Measurements from ENCODE around the gene KLK8.

- TF ChIP-seq EMX1 (CRISPR knock-in tag; IDR thresholded peaks at IDR 0.05) (no peak), TEAD1 (CRISPR knock-in tag; IDR thresholded peaks at IDR 0.05) (no peak), CTCF (IDR thresholded peaks at IDR 0.05) (no peak), E2F5 (CRISPR knock-in tag; IDR thresholded peaks at IDR 0.05) (no peak), NR3C1 (CRISPR knock-in tag; conservative IDR thresholded peaks at IDR 0.05; ENCODE audit: low read depth) (no peak), CREM (CRISPR knock-in tag; IDR thresholded peaks at IDR 0.05) (no peak), ZNF512 (CRISPR knock-in tag; IDR thresholded peaks at IDR 0.05; ENCODE audit: borderline replicate concordance) (no peak), ELF4 (CRISPR knock-in tag; IDR thresholded peaks at IDR 0.05; ENCODE audit: low read depth) (no peak), E2F4 (CRISPR knock-in tag; IDR thresholded peaks at IDR 0.05; ENCODE audit: borderline replicate concordance, low read depth) (no peak), PREB (CRISPR knock-in tag; IDR thresholded peaks at IDR 0.05; ENCODE audit: borderline replicate concordance) (no peak), ZNF416 (CRISPR knock-in tag; IDR thresholded peaks at IDR 0.05) (no peak), JUN (CRISPR knock-in tag; IDR thresholded peaks at IDR 0.05) (no peak), SP1 (CRISPR knock-in tag; conservative IDR thresholded peaks at IDR 0.05) (no peak), ATF1 (CRISPR knock-in tag; IDR thresholded peaks at IDR 0.05) (no peak)
Observed at GRCh38 chr19:50959731-50960500, 41.5 kb downstream of the KLK8 start.

Data from WTC11 (cell line).